ENCODE results near the gene GLB1L.
A peak's percentile ranks its signal among the peaks of the same experiment; 100 is the strongest.

The GLB1L gene

DNA sequence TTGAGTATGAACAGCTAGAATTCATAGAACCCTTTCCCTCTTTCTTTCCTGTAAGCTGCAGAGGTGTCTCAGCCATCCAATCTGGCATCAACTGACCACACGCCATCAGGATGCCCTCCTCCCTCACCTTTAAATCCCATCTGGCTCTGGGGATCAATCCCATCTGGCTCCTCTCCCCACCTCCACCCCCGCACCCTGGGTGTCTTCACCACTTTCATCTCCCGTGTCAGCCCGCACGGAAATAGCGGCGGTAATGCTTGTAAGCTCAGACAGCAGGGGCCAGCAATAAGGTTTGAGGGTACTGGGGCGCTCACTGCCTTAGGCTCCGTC is 7.3 kb upstream of the GLB1L start:
- DNase-seq = no peak

DNA sequence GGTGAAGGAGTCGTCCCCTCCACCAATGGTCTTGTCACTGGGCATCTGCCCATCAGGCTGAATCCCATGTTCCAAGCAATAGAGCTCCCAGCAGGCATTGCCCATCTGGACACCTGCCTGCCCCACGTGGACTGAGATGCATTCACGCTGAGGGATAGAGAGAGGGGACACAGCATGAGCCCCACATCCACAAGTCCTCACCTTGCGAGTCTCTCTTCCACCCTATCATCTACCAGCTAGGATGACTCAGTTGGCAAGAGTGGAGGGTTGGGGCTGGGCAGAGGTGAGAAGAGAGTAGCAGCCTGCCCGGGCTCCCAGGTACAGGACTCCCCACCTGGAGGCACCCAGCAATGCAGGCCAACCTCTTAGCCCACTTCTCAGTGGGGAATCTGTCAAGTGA is 6.8 kb upstream of the GLB1L start:
- DNase-seq = peak; percentile 61

DNA sequence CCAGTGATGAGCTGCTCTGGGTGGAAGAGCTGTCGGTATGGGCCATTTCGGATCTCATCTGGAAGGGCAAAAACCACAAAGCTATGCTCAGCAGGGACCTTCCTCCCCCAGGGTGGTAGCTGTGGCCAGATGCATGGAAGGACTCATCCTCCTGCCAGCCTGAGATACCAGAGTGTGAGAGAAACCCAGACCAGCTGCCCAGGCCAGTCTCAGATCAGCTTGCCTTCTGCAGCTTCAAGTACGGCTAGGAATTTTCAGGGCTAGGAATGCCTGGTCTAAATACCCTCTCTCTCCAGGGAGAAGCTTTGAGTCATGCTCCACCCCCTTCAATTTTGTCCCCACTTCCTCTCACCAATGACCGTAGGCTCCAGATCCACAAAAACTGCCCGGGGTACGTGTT is 6.4 kb upstream of the GLB1L start:
- no peak for DNase-seq

DNA sequence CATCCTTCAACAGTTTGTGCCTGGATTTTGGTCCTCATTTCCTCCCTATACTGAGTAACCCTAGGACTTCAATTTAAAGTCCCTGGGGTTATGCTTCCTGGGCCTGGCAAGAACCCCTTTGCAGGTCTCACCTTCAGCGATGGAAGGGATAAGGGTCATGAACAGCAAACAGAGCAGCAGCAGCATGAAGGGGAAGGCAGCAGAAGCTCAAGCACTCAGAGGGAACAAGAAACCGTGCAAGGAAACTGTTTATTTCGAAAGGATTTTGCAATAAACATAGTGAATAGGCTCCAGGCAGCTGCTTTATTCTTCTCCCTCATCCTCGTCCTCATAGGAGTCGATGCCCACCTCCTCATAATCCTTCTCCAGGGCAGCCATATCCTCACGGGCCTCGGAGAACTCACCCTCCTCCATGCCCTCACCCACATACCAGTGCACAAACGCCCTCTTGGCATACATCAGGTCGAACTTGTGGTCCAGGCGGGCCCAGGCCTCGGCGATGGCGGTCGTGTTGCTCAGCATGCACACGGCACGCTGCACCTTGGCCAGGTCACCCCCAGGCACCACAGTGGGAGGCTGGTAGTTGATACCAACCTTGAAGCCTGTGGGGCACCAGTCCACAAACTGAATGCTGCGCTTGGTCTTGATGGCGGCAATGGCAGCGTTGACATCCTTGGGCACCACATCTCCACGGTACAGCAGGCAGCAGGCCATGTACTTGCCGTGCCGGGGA is 5.0 kb upstream of the GLB1L start:
- no peak for DNase-seq

DNA sequence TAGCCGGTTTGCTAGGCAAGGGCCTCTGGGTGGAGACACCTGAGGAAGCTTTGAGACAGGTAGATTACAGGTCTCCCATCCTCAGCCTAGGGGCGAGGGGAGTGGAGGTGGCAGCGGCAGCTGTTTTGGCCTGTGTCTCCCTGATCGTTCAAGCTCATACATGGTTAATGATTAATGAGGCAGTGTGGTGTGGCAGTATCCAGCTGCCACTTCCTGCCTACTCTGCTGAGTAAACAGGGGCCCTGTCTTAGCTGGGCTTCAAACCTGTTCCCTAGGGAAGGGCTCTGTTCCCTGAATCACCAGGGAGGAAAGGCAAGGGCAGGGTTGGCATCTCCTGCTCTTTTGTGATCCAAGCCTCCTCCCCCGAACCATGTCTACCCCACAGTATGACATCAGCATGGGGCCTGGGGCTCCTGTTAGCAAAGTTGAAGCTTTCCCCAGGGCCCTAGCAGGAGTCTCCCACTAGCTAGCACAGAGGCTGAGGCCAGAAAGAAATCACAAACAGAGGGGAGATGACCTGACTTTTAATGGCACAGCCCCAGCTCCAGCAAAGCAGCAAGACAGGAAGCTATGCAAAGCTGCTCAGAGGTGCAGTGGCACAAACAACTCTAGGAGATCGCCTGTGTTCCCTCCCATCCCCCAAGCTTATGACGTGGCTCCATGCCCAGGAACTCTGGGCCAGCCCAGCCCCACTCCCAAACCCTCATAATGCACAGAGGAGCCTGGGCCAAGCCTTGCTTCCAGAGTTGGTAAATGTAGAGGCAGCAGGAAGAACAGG is 4.1 kb upstream of the GLB1L start:
- DNase-seq = peak; percentile 63

DNA sequence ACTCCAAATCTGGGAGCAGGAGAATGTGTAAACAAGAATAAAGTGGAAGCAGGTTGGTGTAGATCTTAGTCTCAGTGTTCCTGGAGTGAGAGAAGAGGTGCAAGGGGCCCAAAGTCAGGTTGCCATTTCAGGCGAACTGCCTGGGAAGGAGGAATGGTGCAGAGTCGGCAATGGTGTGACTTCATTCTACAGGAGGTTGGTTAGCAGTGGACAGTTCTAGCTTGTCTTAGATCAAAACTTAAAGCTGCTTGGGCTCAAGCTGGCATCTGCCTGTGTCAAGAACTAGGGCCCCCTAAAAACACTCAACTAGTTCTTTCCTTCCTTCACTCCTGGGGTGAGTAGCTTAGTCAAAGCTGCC is 3.6 kb upstream of the GLB1L start:
- no peak for DNase-seq

DNA sequence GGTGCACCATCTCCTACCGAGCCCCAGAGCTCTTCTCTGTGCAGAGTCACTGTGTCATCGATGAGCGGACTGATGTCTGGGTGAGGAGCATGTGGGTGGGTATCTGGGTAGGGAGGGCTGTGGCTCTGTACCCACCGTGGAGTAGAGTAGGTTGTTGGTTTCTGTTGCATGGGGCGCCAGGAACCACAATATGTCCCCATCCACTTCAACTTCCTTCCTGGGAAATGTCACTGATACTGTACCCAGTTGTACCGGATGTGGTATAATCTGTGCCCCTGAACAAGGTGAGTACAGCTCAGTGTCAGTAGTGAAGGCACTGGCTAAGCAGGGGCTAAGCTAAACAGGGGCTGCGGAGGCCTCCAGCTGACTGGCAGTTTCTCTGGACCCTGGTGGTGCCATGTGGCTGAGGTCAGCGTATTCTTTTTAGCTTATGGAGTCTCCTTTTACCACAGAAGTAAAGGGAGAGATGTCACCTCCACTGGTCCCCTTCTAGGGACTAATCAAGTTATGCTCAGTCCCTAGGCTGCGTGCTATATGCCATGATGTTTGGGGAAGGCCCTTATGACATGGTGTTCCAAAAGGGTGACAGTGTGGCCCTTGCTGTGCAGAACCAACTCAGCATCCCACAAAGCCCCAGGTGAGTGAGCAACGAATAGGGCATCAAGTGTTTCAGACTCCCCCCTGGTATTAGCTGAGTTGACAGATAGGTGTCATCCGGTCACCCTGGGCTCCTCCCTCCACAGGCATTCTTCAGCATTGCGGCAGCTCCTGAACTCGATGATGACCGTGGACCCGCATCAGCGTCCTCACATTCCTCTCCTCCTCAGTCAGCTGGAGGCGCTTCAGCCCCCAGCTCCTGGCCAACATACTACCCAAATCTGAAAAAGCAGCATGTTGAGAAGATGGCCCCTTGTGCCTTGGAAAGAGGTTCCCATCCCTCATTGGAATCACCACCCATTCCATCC is 2.7 kb upstream of the GLB1L start:
- peak; percentile 76 for DNase-seq

DNA sequence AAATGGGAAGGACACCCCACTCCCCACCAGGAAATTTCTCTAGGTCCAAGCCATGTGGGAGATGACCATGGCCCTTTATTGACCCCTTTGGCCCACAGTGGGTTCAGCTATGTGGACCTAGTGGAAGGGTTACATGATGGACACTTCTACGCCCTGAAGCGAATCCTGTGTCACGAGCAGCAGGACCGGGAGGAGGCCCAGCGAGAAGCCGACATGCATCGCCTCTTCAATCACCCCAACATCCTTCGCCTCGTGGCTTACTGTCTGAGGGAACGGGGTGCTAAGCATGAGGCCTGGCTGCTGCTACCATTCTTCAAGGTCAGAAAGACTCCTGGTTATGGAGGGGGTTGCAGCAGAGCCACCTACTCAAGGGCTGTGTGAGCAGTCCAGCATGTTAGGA is 1.3 kb upstream of the GLB1L start:
- DNase-seq = no peak

DNA sequence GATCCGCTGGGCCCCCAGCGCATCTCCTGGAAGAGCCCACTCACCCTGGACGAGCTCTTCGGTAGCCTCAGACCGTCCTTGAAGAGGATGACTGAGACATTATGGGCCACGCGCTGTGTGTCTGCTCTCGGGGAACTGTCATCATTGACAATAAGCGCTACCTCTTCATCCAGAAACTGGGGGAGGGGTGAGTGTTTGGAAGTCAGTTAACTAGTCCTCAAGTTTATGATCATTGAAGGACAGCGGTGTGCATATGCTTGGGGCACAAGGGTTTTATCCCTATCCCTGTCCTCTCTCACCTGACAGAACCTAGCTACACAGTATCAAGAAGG is 621 bp upstream of the GLB1L start:
- no peak for DNase-seq

DNA sequence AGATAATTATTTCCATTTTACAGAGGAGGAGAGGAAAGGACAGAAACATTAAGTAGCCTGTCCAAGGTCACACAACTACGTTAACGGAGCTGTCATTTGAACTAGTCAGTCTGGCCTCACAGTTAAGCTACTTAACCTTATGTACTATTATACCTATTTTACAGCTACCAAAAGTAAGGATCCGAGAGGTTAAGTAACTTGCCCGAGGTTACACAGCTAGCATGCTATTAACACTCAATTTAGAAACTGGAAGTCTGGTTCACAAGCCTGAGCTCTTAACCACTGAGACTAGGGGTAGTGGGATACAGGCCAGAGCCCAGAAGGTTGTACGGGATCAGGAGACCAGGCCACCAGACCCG is 476 bp downstream of the GLB1L start:
- DNase-seq = no peak

DNA sequence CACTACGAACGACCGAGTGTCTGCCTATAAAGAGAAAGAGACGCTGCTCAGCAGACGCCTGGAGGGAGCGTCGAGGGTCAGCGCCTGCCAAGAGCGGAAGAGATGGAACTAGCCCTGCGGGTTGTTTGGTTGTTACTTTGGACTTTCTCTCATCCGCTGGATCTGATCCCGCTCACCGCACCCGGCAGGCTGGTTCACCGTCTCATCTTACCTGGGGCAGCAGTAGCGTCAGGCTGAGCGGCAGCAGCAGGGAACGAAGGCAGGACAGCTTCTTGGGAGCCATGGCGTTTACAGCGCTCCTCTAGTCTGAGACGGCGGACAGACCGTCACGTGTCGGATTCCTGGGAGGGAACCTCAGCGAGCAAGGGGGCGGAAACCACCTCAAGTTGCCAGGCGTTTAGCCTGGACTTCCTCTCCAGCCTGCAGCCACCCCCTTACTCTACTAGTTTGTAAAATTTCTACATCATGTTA is 1.9 kb downstream of the GLB1L start:
- DNase-seq = no peak

DNA sequence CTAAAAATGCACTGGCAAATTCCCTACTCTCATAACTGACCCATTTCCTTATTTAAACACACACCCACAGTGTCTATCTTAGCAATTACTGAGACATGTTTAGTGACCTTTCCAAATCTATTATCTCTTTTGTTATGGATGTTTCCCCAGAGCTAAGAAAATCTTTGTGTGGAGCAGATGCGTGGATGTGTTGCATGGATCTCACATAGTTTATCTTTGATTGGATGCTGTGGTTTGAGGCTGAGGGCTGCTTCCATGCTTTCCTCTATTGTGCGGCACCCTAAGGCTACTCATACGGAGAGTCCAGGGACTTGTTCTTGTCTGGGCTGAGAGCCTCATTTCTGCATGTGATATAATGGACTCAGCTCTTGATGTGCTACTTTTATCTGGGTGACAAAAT is 10.9 kb downstream of the GLB1L start:
- no peak for DNase-seq

DNA sequence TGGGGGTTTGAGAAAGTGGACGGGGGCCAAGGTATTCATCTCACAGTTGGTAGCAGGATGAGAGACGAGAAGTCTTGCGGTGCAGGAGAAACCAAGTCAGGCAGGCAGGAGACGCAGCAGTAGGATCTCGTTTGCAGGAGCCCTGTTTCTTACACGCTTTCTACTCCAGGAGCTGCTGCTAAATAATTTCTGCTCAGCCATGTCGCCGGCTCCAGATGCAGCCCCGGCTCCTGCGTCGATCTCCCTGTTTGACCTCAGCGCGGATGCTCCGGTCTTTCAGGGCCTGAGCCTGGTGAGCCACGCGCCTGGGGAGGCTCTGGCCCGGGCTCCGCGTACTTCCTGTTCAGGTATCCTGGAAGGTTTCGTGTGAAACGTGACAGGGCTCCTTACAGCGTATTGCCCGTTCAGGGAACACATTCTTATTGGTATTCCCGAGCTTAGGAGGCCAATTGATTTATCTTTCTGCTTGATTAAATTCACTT is 15.1 kb downstream of the GLB1L start:
- peak; percentile 83 for DNase-seq

DNA sequence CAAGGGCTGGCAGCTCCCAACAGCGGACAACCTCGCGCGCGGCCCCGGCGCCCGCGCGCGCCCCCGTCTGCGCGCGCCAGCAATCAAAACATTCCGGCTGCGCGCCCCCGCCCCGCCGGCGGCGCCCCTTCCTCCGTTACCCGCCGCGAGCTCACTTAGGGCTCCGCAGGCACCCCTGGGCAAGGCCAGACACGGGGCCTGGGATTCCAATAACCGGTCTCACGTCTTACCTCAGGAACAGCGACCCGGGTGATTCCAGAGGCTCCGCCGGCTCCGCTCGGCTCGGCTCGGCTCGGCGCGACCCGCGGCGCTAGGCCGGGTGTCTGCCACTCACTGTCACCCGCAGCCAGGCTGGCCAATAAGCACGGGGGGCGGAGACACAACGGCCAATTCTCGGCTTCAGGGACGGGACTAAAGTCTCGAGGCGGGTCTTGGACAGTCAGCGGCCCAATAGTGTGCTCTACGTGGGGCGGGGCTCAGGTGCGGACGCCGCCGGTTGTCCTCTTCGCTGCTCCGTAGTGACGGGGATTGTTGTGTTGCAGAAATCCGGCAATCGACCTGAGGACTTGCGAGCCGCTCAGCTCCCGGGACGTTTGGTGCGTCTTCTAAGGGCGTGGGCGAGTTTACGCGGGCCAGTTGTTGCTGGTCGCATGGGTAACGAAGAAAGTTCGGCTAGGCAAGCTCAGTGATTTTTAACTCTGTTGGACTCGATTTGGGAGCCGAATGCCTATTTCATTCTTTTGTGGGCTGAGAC is 15.8 kb downstream of the GLB1L start, which contains the start of the genes ANKZF1 and ATG9A:
Gene ANKZF1 (plus strand): TSS at position 502 of the 754 bp plus-strand sequence. CDS start 452 bp downstream, outside the sequence.
Gene ATG9A (minus strand): TSS at position 332 of the 754 bp plus-strand sequence. CDS start 1,612 bp downstream, outside the sequence.
- DNase-seq = peak; percentile 97

DNA sequence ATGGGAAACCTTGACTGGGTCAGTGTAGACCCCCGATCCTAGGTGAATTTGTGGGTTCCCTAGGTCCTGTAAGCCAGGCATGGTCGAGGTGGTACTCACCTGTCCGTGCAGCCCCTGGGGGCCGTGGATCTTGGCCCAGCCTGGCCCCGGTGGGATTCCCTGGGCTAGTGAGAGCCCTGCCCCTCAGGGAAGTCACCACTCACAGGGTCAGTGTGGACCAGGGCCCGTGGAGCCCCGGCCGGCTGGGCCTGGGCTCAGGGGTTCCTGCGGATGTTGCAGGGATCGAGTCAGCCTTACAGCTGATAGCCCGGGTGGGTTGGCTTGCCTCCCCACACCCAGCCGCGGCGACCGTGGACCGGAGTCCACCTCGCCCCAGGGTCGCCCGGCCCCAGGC is 16.3 kb downstream of the GLB1L start:
- DNase-seq = no peak

DNA sequence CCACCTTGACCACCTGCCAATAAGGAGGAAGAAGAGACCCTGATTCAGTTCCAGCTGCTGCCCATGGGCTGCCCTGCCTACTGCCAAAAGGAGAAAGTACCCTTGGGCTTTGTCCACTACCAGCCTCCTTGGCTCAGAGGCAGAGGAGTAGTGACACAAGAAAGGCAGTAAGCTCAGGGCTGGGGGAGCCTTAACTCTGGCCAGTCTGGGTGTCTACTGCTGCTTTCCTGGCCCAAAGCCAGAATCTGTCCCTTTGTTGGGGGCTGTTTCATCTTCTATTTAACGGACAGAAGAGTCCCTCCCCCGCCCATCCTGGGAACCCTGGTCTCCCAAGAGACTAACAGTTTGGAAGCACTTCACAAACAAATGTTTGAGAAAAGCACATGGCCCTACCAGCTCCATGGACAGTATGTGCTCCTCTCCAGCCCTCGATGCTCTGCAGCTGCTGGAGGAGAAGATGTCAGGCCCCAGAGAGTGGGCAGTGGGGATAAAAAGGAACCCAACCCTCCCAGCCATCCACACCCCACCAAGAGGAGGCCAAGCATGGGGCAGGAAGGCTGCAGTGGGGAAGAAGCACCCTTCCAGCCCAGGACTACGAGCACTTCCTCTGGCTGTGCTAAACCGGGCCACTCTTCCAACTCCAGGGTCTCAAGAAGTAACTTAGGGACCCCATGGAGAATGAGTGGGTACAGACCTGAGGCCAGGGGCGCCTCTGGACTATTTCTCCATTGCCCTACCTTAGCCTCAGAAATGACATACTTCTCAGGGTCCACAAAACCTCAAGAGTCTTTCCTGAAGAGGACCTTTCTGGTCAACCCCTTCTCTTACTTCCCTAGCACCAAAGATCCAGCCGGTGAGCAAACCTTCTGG is 17.0 kb downstream of the GLB1L start:
- no peak for DNase-seq

DNA sequence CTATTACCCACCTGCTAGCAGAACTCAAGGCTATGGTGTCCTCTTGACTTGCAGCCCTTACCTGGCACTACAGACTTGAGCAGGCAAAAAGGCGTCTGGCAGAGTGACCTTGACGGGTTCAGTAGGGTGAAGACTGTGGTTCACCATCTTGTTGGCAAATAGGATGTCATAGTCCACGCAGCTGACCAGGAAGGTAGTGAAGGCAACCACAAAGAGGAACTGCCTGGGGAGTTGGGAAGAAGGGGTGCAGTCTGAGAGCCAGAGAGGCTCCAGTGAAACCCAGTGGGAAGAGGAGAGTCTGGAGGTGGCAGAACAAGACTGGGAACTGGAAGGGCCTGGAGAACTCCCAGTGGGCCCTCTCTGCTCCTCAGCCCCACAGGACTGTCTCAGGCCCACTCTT is 19.9 kb downstream of the GLB1L start:
- DNase-seq = no peak

DNA sequence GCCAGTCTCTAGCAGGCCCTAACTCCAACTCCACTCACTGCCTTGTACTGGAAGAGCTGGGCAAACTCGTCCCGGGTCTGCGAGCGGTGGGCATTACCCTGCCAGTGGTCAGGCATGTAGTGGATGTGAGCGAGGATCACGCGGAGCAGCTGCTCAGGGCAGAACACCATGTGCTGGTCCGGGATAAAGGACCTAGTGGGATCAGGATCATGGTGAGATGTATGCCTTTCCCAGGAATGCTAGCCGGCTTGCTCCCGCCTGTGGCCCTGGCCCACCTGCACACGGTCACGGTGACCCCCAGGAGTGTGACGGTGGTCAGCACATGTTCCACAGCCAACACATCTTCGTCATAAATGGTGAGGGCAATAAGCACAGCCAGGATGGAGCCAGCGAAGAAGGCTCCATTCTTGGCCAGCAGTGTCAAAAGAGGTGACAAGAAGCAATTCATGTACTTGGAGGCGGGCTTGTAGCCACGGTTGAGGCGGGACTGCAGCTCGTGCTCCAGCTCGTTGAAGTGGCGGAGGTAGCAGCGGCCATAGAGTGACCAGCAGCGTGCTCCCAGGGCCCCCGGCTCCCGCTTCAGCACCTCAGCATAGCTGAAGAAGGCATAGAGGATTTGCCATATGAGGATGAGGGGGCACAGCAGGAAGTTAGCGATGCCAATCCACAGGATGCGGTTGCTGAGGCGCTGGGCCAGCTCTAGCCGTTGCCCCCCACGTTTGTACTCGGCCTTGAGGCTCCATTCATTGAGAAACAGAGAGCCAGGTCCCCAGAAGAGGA is 21.2 kb downstream of the GLB1L start:
- no peak for DNase-seq

DNA sequence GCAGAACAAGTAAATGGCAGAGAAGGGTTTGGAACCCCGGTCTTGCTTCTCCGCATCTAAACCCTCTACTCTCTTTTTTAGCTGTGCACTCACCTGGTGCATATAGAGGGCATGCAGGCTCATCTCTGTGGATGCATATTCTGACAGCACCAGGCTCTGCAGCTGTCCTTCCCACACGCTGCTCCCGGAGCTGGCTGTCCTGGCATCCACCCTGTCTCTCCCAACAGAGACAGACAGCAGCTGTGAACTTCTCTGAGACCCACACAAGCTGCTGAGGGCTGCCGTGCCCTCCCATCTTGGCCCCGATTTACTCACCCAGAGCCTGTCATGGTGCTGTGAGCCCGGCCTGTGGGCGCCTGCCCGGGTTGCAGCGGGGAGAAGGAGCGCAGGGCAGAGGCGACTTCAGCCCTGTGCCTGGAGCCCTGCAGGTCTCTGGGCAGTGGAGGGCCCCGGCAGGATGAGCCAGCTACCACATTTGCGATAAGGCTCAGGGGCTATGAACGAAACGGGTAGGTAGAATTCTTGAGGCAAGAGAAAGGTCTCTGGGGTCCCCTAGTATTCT is 23.2 kb downstream of the GLB1L start:
- no peak for DNase-seq

DNA sequence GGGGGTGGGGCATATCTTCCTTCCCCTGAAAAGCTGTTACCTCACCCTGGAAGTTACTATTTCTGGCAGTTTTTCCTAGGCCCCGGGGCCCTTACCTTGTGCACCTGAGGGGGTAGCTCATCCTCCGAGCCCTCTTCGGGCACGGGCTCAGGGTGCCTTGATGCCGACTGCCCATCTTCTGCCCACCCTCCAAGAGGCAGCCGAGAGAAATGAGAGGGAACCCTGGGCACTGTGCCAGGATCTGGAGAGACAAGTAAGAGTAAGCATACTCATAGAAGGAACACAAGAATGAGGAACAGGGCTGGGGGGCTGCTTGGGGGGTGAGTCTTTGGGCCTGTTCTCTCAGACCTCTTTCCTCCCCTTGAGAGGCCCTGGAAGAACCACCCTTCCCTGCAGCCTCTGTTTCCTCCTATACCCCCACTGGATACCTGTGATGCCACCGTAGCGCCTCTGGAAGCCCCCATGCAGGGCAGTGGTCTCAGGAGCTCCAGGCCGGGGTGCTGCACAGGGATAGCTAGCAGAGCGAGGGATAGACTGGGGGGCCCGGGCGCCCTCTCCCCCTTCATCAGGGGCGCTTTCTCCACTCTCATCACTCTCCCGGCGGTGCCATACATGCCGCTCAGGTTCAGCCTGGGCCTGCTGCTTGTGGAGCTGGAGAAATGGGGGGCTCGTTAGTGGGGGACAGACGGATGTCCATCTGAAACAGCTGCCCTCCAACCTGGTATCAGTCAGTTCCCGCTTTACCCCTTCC is 24.4 kb downstream of the GLB1L start:
- DNase-seq = no peak
